DMS 273 (cell line): ENCODE results near the gene BMAL1.
"Not testable (repeated sequence)": the region's sequence is repeated elsewhere in the genome, so short reads cannot be mapped to it uniquely, and the experiment has no call there.

Source experiments
- DNase-seq: peaks from one replicate; lab custom pipeline; 2025; ENCODE audit not compliant: unreplicated experiment; lab: John Stamatoyannopoulos, UW

The BMAL1 gene

GRCh38 chr11:13277768-13278608 is at the start of gene BMAL1:
BMAL1 (plus strand) TSS chr11:13277790; CDS start chr11:13354309, 76,519 bp downstream.
- peak; percentile 28 for DNase-seq

GRCh38 chr11:13228572-13228971 is 49.0 kb upstream of the BMAL1 start:
- DNase-seq: no peak

- DNase-seq: no peak
Measured at GRCh38 chr11:13229136-13229535, 48.5 kb upstream of the BMAL1 start.

- no peak for DNase-seq
Measured at GRCh38 chr11:13229711-13230318, 47.8 kb upstream of the BMAL1 start.

GRCh38 chr11:13233173-13233745 is 44.3 kb upstream of the BMAL1 start:
- DNase-seq: no peak

- DNase-seq: no peak
Measured at GRCh38 chr11:13235895-13236294, 41.7 kb upstream of the BMAL1 start.

GRCh38 chr11:13236626-13237025 is 41.0 kb upstream of the BMAL1 start:
- no peak for DNase-seq

GRCh38 chr11:13237761-13238160 is 39.8 kb upstream of the BMAL1 start:
- no peak for DNase-seq

- peak; percentile 58 for DNase-seq
Measured at GRCh38 chr11:13238879-13239514, 38.6 kb upstream of the BMAL1 start.

- no peak for DNase-seq
Measured at GRCh38 chr11:13242564-13242963, 35.0 kb upstream of the BMAL1 start.

GRCh38 chr11:13247606-13248296 is 29.8 kb upstream of the BMAL1 start:
- DNase-seq: no peak

- no peak for DNase-seq
Measured at GRCh38 chr11:13249177-13249576, 28.4 kb upstream of the BMAL1 start.

GRCh38 chr11:13249992-13250391 is 27.6 kb upstream of the BMAL1 start:
- DNase-seq: no peak

GRCh38 chr11:13251966-13252365 is 25.6 kb upstream of the BMAL1 start:
- DNase-seq: no peak

- no peak for DNase-seq
Measured at GRCh38 chr11:13252438-13252837, 25.2 kb upstream of the BMAL1 start.

GRCh38 chr11:13256216-13256615 is 21.4 kb upstream of the BMAL1 start:
- DNase-seq: no peak

GRCh38 chr11:13258061-13258460 is 19.5 kb upstream of the BMAL1 start:
- not testable (repeated sequence) for DNase-seq

- DNase-seq: no peak
Measured at GRCh38 chr11:13258855-13259254, 18.7 kb upstream of the BMAL1 start.

GRCh38 chr11:13259374-13259773 is 18.2 kb upstream of the BMAL1 start:
- DNase-seq: no peak

- DNase-seq: no peak
Measured at GRCh38 chr11:13260201-13260962, 17.2 kb upstream of the BMAL1 start.
